ENCODE measurements around the gene TSPAN9.

DNA sequence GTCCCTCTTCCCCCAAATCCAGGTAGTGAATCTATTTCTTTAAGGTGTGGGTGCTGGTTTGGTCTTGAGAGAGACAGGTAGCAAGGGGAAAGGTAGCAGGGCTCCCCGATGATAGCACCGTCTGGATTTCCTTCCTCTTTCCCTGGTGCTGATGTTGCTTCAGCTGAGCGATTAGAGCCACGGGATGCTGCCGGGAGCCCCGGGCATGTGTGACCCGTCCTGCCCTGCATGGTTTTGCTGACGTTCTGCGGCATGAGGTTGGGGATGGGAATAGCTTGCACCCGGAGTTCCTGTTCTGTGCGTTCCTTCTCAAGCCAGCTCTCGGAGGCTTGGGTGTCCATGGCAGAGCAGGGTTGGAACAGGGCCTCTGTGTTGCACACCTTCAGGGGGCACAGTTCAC is 107.3 kb downstream of the TSPAN9 start:
- TF ChIP-seq, protein P1, sequence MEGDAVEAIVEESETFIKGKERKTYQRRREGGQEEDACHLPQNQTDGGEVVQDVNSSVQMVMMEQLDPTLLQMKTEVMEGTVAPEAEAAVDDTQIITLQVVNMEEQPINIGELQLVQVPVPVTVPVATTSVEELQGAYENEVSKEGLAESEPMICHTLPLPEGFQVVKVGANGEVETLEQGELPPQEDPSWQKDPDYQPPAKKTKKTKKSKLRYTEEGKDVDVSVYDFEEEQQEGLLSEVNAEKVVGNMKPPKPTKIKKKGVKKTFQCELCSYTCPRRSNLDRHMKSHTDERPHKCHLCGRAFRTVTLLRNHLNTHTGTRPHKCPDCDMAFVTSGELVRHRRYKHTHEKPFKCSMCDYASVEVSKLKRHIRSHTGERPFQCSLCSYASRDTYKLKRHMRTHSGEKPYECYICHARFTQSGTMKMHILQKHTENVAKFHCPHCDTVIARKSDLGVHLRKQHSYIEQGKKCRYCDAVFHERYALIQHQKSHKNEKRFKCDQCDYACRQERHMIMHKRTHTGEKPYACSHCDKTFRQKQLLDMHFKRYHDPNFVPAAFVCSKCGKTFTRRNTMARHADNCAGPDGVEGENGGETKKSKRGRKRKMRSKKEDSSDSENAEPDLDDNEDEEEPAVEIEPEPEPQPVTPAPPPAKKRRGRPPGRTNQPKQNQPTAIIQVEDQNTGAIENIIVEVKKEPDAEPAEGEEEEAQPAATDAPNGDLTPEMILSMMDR (IDR thresholded peaks at IDR 0.05): no peak
- TF ChIP-seq POLR2A (IDR thresholded peaks at IDR 0.05): no peak

Data from body of pancreas (tissue), 4 donors.